Fibroblast of skin of back (primary cell): ENCODE measurements around the gene ADAMTS17.
A peak's percentile ranks its signal among the peaks of the same experiment; 100 is the strongest.

Experiments used
- DNase-seq: peaks from one replicate; pipeline ENCODE4 v3.0.0-alpha.2; 2013

ADAMTS17 gene

DNA sequence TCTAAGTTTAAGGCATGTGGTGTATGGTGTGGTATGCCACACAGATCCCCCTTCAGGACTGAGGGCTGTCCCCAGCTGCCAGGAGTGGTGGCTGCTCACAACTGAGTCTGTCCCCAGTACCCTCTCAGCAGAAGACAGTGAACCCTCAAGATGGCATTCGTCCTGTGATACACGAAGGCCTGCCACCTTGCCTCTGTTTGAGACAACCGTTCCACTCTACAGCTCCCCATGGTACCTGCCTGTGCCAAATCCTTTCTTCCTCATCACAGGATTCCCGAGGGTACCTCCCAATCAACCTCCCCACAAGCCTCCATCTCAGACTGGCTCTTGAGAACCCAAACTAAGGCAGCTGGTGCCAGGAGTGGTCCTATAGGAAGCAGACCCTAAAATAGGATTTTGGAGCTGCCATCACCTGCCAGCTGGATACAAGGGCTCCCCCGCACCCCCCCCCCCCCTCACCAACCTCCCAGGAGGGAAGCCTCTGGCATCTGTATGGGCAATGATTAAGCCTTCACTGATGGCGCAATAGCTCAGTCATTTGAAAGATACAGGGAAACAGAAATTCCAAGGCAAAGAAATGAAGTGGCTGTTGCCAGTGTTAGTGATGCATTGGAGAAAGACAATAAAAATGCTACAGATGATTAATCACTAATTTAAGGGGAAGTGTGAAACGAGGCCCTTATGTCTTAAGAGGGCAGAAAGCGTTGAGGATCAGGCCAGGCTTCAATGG lies 378.5 kb downstream of the ADAMTS17 start:
- no peak for DNase-seq

DNA sequence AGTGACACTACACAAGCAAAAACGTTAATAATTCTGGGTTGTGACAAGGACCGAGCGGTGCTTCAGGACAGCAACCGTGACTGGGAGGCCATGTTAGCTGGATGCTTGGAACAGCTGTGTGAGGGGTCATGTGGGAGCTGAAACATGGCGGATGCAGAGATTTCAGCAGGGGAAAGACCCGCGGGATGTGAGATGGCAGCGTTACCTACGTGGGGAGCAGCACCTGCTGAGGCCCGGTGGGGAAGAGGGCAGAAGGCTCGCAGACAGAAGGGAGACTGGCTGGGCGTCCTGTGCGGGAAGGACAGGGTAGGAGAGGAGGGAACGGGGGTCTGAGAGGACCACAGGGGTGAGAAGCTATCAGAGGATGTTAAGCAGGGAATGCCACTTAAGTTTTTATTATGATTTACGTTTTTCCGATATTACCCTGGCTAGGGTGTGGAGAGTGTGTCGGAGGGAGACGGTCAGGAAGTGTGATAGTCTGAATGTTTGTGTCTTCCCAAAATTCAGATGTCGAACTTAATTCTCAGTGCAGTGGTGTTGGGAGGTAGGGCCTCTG lies 379.7 kb downstream of the ADAMTS17 start:
- no peak for DNase-seq

GRCh38 chr15:99961011-99961441 lies 380.7 kb downstream of the ADAMTS17 start:
- DNase-seq = peak; percentile 43

DNA sequence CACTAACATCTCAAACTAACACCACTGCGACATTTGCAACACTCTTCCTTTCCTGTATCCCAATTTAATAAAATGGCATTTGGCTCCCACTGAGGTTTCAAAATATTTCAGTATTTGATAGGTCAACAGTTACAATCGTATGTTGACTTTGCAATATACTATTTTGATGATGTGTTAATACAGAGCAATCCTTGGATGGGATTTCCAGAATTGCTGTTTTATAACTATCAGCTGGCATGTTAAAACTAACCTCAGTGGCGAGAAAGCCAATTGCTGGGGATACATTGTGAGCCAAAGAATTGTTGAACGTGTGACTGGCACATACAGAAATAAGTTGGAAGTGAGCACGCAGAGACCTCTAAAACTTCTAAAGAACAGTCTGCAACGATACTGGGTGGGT lies 382.4 kb downstream of the ADAMTS17 start:
- no peak for DNase-seq

GRCh38 chr15:99958426-99959097 lies 383.2 kb downstream of the ADAMTS17 start:
- DNase-seq = no peak

DNA sequence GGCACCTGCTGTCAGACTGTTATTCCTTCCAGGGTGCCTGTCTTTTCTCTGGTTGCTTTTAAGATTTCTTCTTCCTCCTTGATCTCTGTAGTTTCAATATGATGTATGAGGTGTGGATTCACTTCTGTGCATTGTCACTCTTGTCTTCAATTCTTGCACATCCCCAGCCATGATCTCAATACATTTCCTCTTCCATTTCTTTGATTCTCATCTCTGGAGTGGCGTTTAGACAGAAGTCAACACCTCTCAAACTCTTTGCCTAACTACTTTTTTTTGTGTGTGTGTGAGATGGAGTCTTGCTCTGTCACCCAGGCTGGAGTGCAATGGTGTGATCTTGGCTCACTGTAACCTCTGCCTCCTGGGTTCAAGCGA lies 384.1 kb downstream of the ADAMTS17 start:
- no peak for DNase-seq

- DNase-seq = no peak
Measured at GRCh38 chr15:99956820-99957641, 384.7 kb downstream of the ADAMTS17 start.

DNA sequence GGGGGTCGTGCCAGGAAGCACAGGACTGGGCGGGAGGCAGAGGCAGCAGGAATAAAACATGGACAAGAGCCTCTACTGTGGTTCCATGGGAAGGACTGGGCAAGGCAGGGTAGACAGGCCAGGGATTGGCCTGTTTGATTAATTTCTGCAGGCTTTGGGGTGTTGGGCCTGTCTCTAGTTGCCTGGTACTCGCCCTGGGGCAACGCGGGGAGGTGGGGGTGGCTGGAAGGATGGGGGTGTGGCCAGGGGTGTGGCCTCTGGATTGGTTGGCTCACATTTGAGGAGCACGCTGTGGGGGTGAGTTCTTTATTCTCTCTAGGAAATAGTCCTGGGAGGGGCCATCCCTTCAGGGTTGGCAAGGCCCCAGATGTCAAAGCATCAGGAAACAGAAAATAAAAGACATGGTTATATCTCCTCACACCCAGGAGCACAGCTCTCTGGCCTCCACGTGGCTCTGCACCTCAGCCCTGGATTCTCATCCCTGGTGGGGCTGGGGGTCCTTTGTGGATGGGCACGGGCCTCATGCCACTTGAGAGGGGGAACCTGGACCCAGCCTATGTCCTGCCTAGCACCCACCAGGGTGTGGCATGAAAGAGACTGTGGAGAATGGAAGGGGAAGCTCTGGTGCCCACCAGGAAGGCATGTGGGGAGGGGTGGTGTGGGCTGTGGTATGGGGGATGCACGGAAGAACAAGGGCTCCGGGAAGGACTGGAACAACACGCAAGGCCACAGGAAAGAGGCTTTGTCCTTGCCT lies 385.6 kb downstream of the ADAMTS17 start:
- DNase-seq = no peak

- no peak for DNase-seq
Measured at GRCh38 chr15:99955532-99955931, 386.2 kb downstream of the ADAMTS17 start.

- DNase-seq = no peak
Measured at GRCh38 chr15:99955181-99955525, 386.6 kb downstream of the ADAMTS17 start.

DNA sequence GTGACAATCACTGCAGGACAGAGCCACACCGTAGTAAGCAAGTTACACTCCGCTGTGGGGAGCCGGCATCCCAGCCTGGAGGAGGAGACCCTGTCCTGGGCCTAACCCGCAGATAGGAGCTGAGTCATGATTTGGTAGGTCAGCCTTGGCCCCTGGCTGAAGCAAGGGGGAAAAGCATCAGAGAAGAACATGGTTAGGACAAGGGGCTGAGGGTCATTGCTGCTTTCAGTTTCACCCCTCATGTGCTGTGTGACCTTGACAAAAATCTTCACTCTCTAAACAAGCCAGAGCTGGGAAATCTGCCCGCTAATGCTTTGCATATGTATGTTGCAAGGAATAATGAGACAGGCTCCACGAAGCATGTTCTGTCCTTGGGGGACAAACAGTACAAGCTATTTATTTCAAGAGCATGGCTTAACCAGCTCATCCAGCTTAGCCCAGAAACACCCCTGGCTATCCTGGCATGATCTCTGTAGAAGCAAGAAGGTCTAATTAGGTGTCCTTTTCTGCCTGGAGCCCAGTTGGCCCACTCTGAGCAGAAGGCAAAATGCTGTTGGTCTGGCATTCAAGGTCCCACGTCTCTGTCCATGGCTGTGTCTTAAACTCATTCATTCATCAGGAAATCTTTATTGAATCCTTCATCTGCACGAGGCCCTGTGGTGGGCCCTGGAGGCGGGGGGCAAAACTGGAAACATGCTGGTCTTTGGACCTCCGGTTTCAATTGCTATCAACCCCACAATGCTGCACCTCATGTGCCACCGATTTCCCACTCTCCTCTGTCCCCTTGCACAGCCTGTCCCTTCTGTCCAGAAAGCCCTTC lies 387.2 kb downstream of the ADAMTS17 start:
- DNase-seq = no peak

DNA sequence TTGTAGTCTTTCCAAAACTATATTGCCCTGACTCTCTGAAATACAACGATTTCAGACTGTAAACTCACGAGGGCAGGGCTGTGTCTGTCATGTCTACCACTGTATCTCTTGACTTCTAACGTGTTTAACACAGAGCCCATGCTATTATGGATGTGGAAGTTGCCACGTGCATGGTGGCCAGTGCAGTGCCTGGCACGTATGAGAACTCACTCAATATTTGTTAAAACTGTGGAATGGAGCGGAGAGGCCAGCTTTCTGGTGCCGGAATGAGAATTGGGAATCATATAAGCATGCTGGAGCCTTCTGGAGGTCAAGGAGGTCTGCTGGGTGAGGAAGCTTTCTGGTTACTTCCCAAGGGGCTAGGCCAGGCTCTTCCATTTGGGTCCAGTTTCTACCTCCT lies 387.9 kb downstream of the ADAMTS17 start:
- no peak for DNase-seq

GRCh38 chr15:99951511-99951910 lies 390.3 kb downstream of the ADAMTS17 start:
- no peak for DNase-seq

DNA sequence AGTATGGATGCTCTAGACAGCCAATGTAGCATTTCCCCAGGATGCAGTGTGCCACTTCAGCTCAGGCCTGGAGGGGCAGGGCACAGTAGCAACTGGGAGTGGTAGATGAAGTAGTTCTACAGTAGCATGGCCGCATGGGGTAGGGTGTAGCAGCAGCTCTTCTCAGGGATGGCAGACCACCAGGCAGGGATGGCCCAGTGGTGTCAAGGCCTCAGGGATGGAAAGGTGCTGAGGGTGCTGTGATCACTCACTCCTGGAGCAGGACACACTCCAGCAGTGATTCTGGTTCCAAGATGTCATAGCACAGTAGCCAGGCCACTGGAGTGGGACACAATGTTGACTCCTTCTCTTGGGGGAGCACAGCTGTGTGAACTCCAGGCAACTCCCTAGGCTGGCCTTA lies 397.6 kb downstream of the ADAMTS17 start:
- no peak for DNase-seq

DNA sequence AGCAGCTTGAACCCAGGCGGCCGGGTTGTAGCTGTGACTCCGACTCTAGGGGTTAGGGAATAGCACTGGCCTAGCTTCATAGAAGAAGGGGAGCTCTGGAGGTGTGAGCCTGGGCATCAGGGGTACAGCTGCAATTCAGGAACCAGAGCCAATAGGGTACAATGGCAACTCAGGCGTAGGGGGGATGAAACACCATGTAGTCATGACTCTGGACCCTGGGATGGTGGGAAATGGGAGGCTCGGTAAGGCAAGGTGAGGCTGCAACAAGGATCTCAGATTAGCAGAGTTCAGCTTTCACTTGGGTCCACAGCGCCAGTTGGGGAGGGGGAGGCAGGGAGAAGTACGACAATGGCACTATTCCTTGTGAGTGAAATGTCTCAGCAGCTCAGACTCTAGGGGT lies 398.3 kb downstream of the ADAMTS17 start:
- no peak for DNase-seq

DNA sequence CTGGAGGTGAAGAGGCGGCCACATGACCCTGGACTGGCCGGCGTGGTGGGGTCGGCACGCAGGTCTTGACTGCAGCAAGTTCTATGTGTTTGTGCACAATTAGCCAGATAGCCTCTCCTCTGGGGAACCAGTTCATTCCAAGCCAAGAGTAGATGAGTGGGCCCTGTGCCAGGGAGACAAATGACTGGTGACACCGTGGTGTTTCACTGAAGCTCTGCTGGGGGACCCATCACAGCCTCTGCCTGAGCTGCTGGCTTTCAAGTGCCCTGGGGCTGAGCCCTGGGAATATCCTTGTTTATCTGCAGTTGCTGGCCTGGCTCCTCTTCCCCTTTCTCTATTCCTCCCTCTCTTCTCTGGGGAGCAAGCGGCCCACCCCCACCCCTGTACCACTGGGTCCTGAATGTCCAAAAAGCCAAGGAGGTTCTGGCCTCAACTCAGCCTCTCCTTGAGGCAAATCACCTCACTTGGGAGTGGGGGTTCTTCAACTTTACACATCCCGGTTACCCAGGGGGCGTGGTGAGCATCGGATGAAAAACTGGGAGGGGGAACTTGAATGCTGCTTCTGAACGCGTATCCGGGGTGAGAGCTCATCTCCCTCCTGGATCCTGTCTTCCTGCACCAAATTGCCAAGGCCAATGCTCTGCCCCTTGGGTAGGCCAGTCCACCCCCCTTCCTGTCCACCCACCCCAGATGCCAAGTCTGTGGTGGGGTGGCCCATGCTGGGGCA lies 408.9 kb downstream of the ADAMTS17 start:
- DNase-seq = no peak

DNA sequence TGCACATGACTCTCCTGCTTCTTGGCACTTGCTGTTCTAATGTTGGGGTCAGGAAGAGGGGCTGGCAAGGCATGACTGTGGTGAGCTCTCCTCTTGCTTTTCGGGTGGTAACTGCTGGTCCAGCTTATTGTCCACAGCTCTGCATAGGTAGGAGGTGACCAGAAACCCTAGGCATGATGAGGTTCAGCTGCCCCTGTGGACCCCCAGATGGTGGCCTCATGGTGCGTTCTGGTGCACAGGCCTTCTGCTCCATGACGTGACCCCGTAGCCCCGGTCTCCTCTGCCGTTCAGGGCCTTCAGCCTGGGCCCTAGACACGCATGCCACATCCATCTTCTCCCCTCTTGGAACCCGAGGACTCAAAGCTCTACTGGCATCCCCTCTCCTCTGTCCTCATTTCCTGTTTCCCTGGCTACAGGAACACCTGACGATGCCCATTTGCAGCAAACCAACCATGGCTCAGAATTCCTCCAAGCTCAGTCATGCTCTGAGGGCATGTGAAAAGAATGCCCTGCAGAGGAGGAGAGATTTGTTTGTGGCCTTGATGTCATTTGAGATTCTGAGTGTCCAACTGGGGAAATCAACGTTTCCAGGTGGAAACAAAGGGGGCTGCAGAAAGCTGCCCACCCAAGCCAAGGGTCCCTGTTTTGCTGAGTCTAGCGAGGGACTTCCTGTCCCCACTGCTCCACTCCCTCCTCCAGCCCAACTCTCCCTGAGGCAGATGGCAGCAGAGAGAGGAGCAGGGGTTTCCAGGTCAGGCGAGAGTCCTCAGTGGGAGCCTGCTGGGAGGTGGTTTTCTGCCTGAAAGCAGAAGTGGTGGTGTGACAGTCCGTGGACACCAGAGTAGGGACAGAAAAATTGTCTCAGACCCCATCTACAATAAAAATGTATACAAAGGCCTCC lies 409.8 kb downstream of the ADAMTS17 start:
- peak; percentile 19 for DNase-seq

GRCh38 chr15:99930696-99931095 lies 411.1 kb downstream of the ADAMTS17 start:
- DNase-seq = no peak

- no peak for DNase-seq
Measured at GRCh38 chr15:99929266-99929665, 412.5 kb downstream of the ADAMTS17 start.
